NCI-H2171 treated with DMSO at 0.1 percent for 48 hours (cell line): ENCODE data around the gene TBXAS1.

Experiments used
- DNase-seq: peaks from one replicate; lab custom pipeline; 2025; lab: John Stamatoyannopoulos, UW

The TBXAS1 gene

DNA sequence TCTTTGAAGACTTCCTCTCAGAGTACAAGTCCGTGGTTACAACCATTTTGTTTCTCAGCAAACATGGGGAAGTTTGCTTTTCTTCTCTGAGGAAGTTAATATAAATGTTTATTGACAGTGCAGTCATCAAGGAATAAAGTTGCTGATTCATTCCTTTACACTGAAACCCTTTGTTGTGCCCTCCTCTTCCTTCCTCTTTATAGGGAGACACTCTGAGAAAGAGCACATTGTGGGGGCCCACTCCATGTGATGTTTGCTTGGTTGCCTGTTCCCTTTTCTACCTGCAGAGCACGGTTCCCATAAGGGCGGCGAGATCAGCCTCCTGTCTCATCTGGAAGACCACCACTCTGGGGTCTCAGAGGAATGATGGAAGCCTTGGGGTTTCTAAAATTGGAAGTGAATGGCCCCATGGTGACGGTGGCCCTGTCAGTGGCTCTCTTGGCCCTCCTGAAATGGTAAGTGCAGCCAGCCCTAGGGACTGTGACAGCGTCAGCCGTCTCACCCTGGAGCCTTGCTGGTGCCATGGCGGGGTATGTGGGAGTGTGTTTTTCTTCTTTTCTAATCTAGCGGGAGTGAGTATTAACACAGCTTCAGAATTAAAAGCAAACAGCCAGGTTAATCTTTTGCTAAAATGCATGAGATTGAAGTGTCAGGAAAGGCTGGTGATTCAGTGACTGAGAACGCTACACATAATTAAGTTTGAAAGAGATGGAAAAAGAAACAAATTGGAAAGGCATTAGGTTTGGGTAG is at the start of gene TBXAS1:
TBXAS1 (plus strand) TSS at position 240 of the 750 bp plus-strand sequence; CDS start at position 367, 127 bp downstream.
- DNase-seq = no peak

DNA sequence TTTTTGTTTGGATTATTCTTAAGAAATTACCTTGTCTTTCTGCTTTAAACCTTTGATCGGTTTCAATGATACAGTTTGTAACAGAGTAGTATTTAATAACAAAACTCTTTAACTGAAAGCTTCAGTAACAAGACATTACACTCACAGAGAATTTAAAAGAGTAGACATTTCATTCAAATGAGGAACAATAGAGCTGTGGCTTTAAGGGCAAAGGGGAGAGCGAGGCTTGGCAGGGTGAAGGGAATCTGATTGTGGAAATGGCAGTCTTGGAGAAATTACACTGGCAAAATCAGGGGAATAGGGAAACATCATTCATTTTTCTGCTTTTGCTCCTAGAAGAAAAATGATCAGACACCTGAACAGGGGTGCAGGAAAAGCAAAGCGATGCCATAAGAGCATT is 46.1 kb upstream of the TBXAS1 start:
- DNase-seq = no peak

DNA sequence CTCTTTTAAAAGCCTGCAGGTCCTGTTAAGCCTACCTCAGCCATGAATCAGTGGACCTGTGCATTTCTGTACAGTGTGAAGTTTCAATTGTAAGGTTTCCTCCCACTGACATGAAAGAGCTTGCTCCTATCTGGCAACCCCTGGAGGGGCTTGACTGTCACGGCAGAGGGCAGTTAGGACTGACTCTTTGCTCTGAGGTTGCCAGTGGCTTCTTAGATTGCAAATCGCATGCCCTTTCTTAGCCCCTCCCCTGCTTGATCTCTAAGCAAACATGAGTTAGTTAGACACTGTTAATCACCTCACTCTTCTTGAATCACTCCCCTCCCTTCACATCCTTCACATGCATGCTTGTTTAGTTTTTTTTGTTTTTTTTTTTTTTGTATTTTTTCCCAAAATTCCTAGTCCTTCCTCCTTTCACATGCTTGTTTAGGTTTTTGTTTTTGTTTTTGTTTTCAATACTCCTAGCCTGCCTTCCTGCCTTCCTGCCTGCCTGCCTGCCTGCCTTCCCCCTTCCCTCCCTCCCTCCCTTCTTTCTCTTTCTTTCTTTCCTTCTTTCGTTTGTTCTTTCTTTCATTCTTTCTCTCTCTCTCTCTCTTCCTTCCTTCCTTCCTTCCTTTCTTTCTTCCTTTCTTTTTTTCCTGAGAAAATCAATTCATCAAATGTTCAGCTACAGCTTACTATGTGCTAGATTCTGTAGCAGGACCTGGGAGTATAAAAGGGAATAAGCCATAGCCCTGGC is 45.2 kb upstream of the TBXAS1 start:
- no peak for DNase-seq

DNA sequence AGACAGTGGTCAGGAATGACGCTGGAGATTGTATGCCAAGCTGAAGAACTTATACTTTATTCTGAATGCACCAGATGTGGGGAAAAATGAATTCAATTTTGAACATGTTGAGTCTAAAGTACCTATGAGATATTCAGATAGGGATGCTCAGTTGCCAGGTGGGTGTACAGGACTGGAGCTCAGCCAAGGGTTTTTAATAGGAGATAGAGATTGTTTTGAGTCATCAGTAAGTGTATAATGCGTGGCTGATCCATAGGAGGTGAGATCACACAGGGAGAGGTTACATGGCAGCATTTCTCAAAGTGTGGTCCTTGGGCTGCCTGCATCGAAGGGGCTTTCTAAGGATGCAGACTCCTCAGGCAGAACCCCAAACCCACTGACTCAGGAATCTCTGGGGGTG is 44.4 kb upstream of the TBXAS1 start:
- DNase-seq = peak; percentile 49

DNA sequence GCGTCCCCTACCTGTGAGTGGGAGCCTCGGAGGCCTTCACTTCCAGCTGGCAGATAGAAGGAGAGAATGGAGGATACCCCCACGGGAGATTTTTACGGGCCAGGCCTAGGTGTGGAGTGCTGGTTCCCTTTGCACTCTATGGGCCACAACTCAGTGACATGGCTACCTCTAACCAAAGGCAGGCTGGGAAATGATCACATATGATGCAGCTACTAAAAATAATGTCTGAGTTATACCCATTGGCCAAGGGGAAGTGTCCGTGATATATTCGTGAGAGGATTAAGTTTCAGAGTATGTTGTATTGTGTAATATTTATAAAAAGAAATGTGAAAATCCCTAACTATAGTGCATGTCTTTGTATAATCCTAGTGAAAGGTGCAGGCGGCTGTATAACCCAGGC is 37.7 kb upstream of the TBXAS1 start:
- no peak for DNase-seq

DNA sequence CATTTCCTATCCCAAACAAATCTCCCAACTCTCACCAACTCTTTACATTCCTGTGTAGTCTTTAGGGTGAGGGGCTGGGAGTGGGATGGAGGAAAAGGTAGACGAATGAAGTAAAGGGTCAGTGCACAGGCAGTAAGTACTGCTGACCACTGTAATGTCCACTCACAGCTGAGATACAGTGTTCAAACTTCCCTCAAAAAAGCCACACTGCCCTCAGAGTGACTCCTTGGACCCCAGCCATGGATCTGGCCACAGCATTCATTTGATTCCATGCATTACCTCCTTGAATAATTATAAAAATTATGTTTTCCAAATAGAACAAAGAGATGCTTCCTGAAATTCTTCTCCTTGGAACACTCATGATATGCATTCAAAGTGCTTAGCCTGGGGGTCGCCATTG is 31.5 kb upstream of the TBXAS1 start:
- no peak for DNase-seq

DNA sequence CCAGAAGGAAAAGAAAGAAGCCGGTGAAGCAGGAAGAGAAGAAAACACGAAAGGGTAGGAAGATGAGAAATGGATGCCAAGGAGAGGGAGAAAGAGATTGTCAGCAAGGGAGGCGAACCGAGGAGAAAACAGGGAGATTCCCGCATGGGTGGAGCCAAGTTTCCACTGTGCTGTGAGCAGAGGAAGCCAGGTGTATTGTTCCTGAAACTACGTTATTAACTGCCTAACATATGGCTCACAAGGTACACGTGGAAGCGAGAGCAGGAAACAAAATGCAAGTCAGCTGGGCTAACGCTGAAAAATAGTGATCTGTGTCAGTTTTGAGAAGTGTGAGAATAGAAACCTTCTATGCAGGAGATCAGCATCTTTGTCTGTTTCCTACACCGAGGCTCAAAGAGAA is 30.8 kb upstream of the TBXAS1 start:
- peak; percentile 75 for DNase-seq

DNA sequence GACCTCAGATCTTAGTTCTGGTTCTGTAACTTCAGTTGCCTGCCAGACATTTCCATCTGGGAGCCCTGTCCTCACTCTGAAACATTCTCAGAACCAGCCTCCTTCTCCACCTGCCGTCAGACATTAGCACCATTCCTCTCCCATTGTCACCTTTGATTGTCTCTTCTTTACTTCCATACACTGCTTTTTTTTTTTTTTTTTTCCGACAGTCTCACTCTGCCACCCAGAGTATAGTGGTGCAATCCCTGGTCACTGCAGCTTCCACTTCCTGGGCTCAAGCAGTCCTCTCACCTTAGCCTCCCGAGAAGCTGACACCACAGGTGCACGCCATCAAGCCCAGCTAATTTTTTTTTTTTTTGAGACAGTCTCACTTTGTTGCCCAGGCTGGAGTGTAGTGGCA is 30.2 kb upstream of the TBXAS1 start:
- DNase-seq = peak; percentile 4

DNA sequence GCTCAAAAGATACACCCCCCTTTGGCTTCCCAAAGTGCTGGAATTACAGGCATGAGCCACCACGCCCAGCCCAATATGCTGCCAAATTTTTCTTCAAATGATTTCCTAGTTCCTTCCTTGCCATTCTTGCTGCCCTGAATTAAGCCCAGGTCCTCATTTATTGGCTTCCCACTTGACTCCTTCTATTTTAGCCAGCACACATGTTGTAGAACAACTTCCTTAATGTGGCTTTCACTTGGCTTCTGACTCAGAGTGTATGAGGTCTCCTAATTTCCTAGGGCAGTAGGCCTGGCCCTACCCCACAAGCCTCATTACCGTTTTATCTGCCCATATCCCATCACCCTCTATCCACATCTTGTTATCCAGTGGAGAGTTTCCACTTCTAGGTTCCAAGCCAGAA is 29.5 kb upstream of the TBXAS1 start:
- DNase-seq = no peak

DNA sequence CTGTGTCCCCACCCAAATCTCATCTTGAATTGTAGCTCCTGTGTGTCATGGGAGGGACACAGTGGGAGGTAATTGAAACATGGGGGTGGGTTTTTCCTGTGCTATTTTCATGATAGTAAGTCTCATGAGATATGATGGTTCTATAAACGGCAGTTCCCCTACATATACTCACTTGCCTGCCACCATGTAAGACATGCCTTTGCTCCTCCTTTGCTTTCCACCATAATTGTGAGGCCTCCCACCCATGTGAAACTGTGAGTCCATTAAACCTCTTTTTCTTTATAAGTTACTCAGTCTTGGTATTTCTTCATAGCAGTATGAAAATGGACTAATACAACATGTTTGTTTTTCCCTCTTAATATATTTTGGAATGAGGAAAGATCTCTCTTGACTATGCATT is 24.5 kb upstream of the TBXAS1 start:
- DNase-seq = no peak

DNA sequence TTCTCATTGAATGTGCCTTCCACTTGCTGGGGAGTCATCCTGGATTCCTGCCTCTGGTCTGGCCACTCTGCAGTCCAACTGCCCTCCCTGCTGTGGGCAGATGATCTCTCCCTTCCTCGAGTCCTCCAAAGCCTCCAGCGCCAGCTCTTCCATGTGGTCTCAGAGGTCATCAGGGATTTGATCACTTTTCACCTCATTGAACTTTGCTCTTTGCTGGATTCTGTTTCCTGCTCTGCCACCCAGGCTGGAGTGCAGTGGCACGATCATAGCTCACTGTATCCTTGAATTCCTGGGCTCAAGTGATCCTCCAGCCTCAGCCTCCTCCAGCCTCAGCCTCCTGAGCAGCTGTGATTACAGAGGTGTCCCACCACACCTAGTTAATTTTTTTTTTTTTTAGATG is 22.1 kb upstream of the TBXAS1 start:
- DNase-seq = no peak

DNA sequence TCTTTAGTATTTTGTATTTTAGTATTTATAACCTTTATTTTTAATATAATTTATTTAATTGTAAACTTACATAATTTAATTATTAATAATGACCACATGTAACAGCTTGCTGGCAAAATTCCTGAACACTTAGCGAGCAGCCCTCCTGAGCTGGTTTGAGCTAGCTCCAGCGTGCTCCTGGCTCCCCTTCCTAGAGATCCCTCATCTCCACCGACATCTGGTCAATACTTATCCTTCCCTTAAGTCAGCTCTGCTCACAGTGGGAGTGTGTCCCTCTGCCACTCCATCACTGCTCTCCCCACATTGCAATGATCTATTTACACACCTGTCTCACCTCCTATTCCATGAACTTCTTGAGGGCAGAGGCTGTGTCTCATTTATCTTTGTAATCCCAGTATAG is 20.6 kb upstream of the TBXAS1 start:
- DNase-seq = no peak

DNA sequence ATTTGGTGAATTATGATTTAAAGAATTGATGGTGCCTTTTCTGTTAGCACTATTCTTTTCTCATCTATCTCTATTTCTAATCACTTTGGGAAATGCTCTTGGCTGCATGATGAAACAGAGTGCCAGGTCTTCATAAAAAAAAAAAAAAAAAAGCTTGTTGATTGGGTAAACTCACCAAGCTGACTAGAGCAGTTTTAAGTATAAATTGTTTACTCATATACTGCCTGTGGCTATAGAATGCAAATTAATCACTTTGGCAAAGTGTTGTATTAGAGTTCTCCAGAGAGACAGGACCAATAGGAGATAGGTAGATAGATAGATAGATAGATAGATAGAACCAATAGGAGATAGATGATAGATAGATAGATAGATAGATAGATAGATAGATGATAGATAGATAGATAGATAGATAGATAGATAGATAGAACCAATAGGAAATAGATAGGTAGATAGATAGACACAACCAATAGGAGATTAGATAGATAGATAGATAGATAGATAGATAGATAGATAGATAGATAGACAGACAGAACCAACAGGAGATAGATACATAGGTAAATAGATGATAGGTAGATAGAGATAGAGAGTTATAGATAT is 20.1 kb upstream of the TBXAS1 start:
- no peak for DNase-seq

DNA sequence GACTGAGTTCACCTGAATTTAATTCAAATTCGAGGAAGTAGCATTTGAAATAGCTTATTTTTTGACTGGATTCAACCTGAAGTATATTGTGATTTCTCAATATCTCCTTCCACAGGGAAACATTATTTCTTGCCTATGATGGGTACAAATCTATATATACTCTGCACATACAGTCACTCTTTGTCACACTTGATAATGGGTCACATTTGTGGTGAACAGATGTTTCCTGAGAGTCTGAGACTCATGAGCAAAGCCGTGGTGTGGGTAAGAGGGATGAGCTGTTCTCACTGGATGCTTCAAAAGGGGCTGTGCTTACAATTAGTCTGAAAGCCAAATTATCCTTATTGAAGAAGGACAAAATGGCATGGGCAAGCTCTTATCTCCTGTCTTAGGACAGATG is 18.0 kb upstream of the TBXAS1 start:
- DNase-seq = no peak

DNA sequence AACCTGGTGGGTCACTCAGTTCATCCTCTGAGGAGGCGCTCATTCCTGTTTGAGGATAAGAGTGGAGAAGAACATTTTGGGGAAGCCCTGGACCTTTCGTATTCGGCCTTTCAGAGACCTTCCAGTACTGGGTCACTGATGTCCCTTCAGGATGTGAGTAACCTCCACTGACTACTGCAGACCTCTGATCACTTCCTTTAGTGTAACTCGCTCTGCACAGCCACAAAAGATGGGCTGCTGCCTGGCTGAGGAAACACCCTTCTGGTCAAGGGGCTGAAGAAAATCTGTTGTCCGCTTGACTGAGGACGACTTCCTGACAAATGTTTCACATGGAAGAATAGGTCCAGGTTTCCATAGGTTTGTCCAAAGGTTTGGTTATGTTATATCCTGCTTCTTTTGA is 15.9 kb upstream of the TBXAS1 start:
- DNase-seq = no peak

DNA sequence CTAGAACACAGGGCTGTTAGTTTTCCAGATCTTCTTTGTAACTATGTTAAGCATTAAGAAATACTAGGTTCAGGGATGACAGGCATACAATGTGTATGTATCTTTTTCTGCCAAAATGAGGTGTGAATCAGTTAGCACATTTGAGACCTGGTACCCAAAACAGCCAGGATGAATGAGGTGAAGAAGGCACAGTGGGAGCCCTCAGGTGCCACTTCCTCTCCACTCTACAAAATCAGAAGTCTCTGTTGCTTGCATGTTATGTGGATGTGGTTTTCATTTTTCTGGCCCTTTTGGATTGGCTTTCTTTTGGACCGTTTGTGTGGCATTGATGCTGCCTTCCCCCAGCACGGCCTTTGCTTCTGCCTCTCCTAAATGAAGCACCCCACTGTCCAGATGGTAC is 15.4 kb upstream of the TBXAS1 start:
- no peak for DNase-seq

DNA sequence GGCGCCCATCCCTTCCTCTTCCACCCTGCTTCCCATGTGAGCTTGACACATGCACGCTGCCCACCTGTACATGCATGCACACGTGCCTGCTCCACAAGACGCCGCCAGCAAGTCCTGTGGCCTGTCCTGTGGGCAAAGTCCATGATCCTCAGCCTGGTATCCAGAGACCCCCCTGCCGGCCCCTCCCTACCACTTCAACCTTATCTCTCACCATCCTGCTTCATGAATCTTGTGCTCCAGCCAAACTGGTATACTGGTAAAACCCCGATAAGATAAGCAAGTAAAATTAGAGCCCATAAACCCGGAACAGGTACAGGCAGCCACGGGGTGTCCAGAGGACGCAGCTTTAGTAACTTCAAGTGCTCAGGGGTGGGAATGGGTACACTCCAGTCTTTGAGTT is 11.8 kb upstream of the TBXAS1 start:
- no peak for DNase-seq

DNA sequence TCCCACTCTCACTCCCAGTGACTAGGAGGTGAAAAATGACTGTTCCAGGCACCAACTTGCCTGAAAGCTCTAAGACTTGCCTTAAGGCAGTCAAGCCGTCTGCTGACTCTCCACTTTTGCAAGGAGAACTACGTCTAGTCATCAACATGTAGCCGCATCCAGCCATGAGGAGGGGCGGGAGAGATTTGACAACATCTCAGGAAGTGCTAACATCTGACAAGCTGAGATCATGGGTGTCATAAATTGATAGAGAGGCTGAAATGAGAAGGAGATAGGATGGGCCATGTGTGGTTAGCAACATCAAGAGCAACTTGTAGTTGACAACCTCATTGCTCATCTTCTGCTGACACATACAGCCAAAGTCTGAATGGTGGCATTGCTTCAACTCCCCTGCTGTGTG is 9.0 kb upstream of the TBXAS1 start:
- no peak for DNase-seq

DNA sequence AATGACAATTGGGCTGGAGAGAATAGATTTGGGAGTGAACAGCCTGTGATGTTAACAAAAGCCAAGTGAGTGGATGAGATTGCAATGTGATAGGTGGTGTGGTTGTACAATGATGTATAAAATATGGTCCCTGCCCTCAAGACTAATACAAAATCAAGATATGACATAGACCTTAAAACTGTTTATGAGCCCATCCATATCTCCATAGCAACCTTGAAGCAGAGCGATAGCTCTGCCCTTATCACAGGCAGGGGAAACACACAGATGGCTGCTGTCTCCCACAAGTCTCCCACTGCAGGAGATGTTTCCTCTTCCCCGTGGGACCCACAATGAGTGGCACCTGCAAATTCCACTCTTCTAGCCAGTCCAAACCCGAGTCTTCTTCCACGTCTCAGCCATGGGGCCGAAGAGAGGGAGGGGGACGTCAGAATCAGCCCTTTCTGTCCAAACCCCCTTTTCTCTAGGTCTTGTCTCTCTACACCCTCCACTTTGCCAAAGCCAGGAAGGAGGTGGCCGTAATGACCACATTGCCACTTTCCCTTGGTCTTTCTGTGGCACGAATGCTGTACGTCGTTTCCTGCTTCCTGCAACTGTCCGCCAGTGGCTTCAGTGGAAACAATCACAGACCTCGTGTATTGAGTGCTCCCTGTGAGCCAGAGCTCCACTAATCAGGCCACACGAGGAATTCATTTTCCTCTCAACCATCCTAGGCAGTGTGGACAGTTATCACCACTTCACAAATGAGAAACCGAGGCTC is 7.5 kb upstream of the TBXAS1 start:
- no peak for DNase-seq

DNA sequence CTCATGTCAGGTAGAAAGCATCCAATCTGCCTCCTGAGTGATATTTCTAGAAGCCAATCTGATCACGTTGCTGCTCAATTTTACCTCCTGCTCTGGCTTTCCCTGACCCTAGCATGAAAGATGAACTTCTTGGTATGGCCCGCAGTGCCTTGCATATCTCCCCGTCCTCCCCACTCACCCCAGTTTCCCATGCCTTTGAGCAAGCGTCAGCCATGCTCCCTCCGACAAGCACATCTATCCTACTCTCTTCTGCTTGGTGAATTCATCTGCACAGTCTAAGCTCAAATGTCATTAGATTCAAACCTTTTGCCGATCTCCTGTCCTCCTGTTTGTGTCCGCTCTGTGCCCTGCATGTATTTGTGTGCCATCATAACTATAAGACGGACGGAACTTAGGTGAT is 6.2 kb upstream of the TBXAS1 start:
- no peak for DNase-seq

DNA sequence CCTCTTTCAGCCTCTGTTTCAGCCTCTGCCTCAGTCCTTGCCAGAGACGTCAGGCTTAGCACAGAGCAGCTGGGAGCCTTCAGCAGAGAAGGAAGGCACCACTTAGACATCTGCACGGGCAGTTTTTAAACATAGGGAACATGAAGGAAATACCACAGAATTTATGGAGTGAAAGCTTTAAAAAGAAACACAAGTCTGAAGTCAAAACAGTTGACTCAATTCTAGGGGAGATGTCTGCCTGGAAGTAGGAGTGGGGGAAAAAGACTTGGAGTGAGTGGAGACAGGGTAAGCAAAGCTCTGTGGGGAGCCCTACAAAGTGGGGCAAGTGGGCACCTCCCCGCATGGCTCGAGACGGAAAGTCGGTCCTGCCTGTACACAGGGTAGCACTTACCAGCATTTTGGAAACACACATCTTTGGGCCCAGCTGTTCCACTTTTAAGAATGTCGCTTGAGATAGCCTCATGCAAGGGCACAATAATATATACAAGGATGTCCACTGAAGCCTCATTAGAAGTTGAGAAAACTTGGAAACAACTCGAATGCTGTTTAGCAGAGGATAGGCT is 5.0 kb upstream of the TBXAS1 start:
- no peak for DNase-seq

DNA sequence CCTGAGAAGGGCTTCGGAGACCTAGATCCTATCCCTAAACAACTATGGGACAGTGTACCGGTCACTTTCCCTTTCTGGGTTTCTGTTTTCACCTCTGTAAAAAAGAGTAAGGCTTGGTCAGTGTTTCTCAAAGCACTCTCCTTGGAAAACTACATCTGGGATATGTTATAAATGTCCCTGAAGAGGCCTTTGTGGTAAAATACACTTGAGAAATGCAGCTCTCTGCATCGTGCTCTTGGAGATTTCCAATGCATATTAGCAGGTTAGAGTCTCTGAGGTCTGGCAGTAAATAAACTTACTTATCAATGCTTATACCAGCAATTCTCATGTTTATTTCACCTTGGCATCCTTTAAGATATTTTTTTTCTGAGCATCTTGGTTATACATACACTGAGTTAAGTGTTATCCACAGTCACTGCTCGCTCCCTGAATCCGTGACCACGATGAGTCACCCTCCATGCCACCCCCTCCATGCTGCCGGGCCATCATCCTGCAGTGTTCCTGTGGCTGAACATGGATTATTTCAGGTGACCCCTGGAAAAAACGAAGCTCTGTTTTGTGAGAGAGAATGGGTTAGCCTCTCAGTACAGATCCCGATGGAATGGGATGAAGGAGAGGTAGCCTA is 3.3 kb upstream of the TBXAS1 start:
- DNase-seq = no peak
